Liver (tissue), 10 donors: Measurements from ENCODE around the gene EIF4G1. TPM values are rescaled to one million over a fixed set of nuclear protein-coding genes. Genes with fewer than 3 reads are reported as not detected.

Experiments used
- DNase-seq: peaks from one replicate; pipeline ENCODE4 v3.0.0-alpha.2; 2017; ENCODE audit warnings: low spot score
- H3K27ac ChIP-seq, 2 donors: one replicate each; pipeline ENCODE4 v1.7.0; 2013; ENCODE audit warnings: inconsistent platforms in 2 of 2, low read length in 2 of 2, control low read depth in 1 of 2, low read depth in 1 of 2, mild to moderate bottlenecking in 1 of 2
- H3K27me3 ChIP-seq, 4 donors: one replicate each; pipeline versions ENCODE4 v1.6.1 to v1.7.0; 2013; ENCODE audit warnings: low read length in 3 of 4, inconsistent platforms in 1 of 4, mild to moderate bottlenecking in 1 of 4, moderate library complexity in 1 of 4; ENCODE audit not compliant: control insufficient read depth in 4 of 4, insufficient read depth in 4 of 4
- H3K36me3 ChIP-seq, 4 donors: one replicate each; pipeline versions ENCODE4 v1.6.1 to v1.7.0; 2013; ENCODE audit warnings: low read length in 3 of 4, mild to moderate bottlenecking in 3 of 4, low read depth in 1 of 4, moderate library complexity in 1 of 4; ENCODE audit not compliant: control insufficient read depth in 4 of 4, insufficient read depth in 3 of 4
- H3K4me1 ChIP-seq, 4 donors: one replicate each; pipeline versions ENCODE4 v1.6.1 to v1.7.0; 2013; ENCODE audit warnings: low read length in 3 of 4, mild to moderate bottlenecking in 3 of 4, moderate library complexity in 1 of 4; ENCODE audit not compliant: control insufficient read depth in 4 of 4, insufficient read depth in 4 of 4
- H3K4me3 ChIP-seq, 3 donors: one replicate each; pipeline versions ENCODE4 v1.6.1 to v1.7.0; 2013; ENCODE audit warnings: low read length in 3 of 3, control low read depth in 1 of 3, low read depth in 1 of 3, mild to moderate bottlenecking in 1 of 3
- H3K9ac ChIP-seq, 2 donors: one replicate each; pipeline ENCODE4 v1.7.0; 2013; ENCODE audit warnings: low read length in 2 of 2, mild to moderate bottlenecking in 2 of 2, moderate library complexity in 2 of 2, control low read depth in 1 of 2, low read depth in 1 of 2
- H3K9me3 ChIP-seq, 4 donors: one replicate each; pipeline versions ENCODE4 v1.6.1 to v1.7.0; 2013; ENCODE audit warnings: low read length in 3 of 4; ENCODE audit not compliant: control insufficient read depth in 4 of 4
- EGR1 ChIP-seq, 2 donors: IDR thresholded peaks; 2 replicates each; pipeline ENCODE4 v1.6.1; 2016 to 2018; ENCODE audit warnings: antibody characterized with exemption in 2 of 2, low read depth in 2 of 2
- FOXA1 ChIP-seq: IDR thresholded peaks from 2 replicates; pipeline ENCODE4 v1.6.1; 2016; ENCODE audit warnings: antibody characterized with exemption
- FOXA2 ChIP-seq: IDR thresholded peaks from 2 replicates; pipeline ENCODE4 v1.6.1; 2016; ENCODE audit warnings: antibody characterized with exemption
- GABPA ChIP-seq, 2 donors: IDR thresholded peaks in 1 of 2; conservative IDR thresholded peaks in 1 of 2; 2 replicates each; pipeline ENCODE4 v1.6.1; 2016; ENCODE audit warnings: antibody characterized with exemption in 2 of 2, mild to moderate bottlenecking in 1 of 2, moderate library complexity in 1 of 2
- HNF4A ChIP-seq, 2 donors: conservative IDR thresholded peaks; 2 replicates each; pipeline ENCODE4 v1.6.1; 2016; ENCODE audit warnings: antibody characterized with exemption in 2 of 2, mild to moderate bottlenecking in 2 of 2
- HNF4G ChIP-seq: IDR thresholded peaks from 2 replicates; pipeline ENCODE4 v1.6.1; 2016; ENCODE audit warnings: antibody characterized with exemption
- RAD21 ChIP-seq, 2 donors: IDR thresholded peaks; 2 replicates each; pipeline ENCODE4 v1.6.1; 2016; ENCODE audit warnings: antibody characterized with exemption in 2 of 2, mild to moderate bottlenecking in 2 of 2
- RXRA ChIP-seq, 2 donors: IDR thresholded peaks; 2 replicates each; pipeline ENCODE4 v1.6.1; 2017 to 2018; ENCODE audit warnings: antibody characterized with exemption in 2 of 2, mild to moderate bottlenecking in 1 of 2
- WGBS: extraction: QIAGEN DNeasy Blood & Tissue Kit; methylation state at CpG from one replicate; pipeline ENCODE4 v1.1.7; 2013; 5-methylcytosine and 5-hydroxymethylcytosine counted together
- polyA plus RNA-seq, 2 donors: library from polyadenylated mRNA; stranded (reverse) in 1 of 2; unstranded in 1 of 2; fragments of 200-250 nt in 1 of 2; fragments of >200 nt in 1 of 2; fragmentation: Nextera tagmentation in 1 of 2; extraction: Ambion mirVana in 1 of 2; gene quantifications; one replicate each; pipeline versions ENCODE4 v1.2.1 to v1.2.3, GENCODE V29; 2013 to 2015
- small RNA-seq: library from RNA; depleted of rRNA; stranded (forward); fragments of <200 nt; gene quantifications from one replicate; pipeline ENCODE3, GENCODE V24; 2014
- total RNA-seq, 2 donors: library from RNA; depleted of rRNA; stranded (reverse); fragments of >200 nt; gene quantifications; one replicate each; pipeline ENCODE4 v1.2.3, GENCODE V29; 2014
- TF ChIP-seq, protein P1 (sequence below): fragments of 150-350 bp; IDR thresholded peaks from 2 replicates; pipeline ENCODE4 v1.5.1; 2017; ENCODE audit warnings: improper control_type of control experiment, low read depth, low read length; ENCODE audit not compliant: missing input control
- TF ChIP-seq, protein P2 (sequence below): IDR thresholded peaks from 2 replicates; pipeline ENCODE4 v1.6.1; 2016; ENCODE audit warnings: antibody characterized with exemption
- TF ChIP-seq, protein P3 (sequence below): IDR thresholded peaks from 2 replicates; pipeline ENCODE4 v1.6.1; 2016; ENCODE audit warnings: antibody characterized with exemption
- donor health status: healthy.
- donor health status: healthy.
- donor health status: healthy.
- donor health status: healthy.
- donor health status: healthy.

Gene EIF4G1
- total and polyA plus RNA-seq, 4 donors = 140 to 329 (median 207) TPM

DNA sequence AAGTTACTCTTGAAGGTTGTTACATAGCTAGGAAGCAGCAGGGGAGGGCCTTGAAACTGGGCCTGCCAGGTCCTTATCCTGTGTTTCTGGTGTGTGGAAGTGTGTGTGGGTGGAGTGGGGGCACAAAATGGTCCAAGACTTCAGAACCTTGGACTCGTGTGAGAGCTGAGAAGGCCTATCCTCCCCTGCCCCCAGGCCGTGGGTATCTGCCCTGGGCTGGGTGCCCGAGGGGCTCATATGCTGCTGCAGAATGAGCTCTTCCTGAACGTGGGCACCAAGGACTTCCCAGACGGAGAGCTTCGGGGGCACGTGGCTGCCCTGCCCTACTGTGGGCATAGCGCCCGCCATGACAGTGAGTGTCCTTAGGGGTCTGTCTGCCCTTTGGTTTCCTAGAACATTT, 69.9 kb downstream of the EIF4G1 start:
- Histone ChIP-seq H3K27me3 (no peaks in the 10 kb centered on the region), H3K27ac (no peak overlapping the region), H3K4me1 (peaks cover 3 to 10% (median 6%) of the 10 kb centered on the region in 4 donors), H3K4me3 (no peak overlapping the region), H3K36me3 (peaks cover 15 to 53% (median 23%) of the 10 kb centered on the region in 4 donors), H3K9me3 (no peaks in the 10 kb centered on the region), H3K9ac (no peak overlapping the region)
- no peak for DNase-seq
- WGBS = 87% methylated on average over 9 of the region's 9 CpGs
- TF ChIP-seq FOXA2 (no peak), HNF4A (conservative IDR thresholded peaks at IDR 0.05) (no peak), HNF4G (no peak), RXRA (IDR thresholded peaks at IDR 0.05) (no peak), GABPA (IDR thresholded peaks at IDR 0.05 in 1 of 2, conservative IDR thresholded peaks at IDR 0.05 in 1 of 2) (no peak), FOXA1 (no peak), EGR1 (IDR thresholded peaks at IDR 0.05; ENCODE audit: low read depth in 2 of 2) (no peak), RAD21 (IDR thresholded peaks at IDR 0.05) (no peak)
- TF ChIP-seq, protein P1, sequence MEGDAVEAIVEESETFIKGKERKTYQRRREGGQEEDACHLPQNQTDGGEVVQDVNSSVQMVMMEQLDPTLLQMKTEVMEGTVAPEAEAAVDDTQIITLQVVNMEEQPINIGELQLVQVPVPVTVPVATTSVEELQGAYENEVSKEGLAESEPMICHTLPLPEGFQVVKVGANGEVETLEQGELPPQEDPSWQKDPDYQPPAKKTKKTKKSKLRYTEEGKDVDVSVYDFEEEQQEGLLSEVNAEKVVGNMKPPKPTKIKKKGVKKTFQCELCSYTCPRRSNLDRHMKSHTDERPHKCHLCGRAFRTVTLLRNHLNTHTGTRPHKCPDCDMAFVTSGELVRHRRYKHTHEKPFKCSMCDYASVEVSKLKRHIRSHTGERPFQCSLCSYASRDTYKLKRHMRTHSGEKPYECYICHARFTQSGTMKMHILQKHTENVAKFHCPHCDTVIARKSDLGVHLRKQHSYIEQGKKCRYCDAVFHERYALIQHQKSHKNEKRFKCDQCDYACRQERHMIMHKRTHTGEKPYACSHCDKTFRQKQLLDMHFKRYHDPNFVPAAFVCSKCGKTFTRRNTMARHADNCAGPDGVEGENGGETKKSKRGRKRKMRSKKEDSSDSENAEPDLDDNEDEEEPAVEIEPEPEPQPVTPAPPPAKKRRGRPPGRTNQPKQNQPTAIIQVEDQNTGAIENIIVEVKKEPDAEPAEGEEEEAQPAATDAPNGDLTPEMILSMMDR = no peak
- TF ChIP-seq, protein P2, sequence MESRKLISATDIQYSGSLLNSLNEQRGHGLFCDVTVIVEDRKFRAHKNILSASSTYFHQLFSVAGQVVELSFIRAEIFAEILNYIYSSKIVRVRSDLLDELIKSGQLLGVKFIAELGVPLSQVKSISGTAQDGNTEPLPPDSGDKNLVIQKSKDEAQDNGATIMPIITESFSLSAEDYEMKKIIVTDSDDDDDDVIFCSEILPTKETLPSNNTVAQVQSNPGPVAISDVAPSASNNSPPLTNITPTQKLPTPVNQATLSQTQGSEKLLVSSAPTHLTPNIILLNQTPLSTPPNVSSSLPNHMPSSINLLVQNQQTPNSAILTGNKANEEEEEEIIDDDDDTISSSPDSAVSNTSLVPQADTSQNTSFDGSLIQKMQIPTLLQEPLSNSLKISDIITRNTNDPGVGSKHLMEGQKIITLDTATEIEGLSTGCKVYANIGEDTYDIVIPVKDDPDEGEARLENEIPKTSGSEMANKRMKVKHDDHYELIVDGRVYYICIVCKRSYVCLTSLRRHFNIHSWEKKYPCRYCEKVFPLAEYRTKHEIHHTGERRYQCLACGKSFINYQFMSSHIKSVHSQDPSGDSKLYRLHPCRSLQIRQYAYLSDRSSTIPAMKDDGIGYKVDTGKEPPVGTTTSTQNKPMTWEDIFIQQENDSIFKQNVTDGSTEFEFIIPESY = no peak
- TF ChIP-seq, protein P3, sequence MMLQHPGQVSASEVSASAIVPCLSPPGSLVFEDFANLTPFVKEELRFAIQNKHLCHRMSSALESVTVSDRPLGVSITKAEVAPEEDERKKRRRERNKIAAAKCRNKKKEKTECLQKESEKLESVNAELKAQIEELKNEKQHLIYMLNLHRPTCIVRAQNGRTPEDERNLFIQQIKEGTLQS = no peak

Small RNA genes lying within 50 kb of the gene (small RNA-seq; reads per million reads assigned to genes)
- gene SNORD66 = 334 reads per million, percentile 99 among the genes with 10 or more reads in this experiment

Other genes with a start within 250 kb of the EIF4G1 start
- gene HTR3E, start 217.5 kb upstream of the EIF4G1 start, total RNA-seq = not detected
- not detected for gene HTR3E, start 217.5 kb upstream of the EIF4G1 start, polyA plus RNA-seq
- gene EIF2B5, start 179.2 kb upstream of the EIF4G1 start, total RNA-seq = 10 to 100 TPM; 28.2 to 34.3 TPM
- gene EIF2B5, start 179.2 kb upstream of the EIF4G1 start, polyA plus RNA-seq = 10 to 100 TPM; 19.0 to 20.6 TPM
- gene DVL3, start 159.2 kb upstream of the EIF4G1 start, total RNA-seq = 10 to 100 TPM; 19.2 to 26.3 TPM
- gene DVL3, start 159.2 kb upstream of the EIF4G1 start, polyA plus RNA-seq = 10 to 100 TPM in 1 of 2 donors, 1 to 10 TPM in 1; 8.6 to 15.7 TPM
- gene AP2M1, start 139.8 kb upstream of the EIF4G1 start, total RNA-seq = 100 to 1,000 TPM; 114 to 200 TPM
- 100 to 1,000 TPM in 1 of 2 donors, 10 to 100 TPM in 1; 71.9 to 155 TPM for gene AP2M1, start 139.8 kb upstream of the EIF4G1 start, polyA plus RNA-seq
- gene ABCF3, start 128.4 kb upstream of the EIF4G1 start, total RNA-seq = 10 to 100 TPM; 28.1 to 59.2 TPM
- gene ABCF3, start 128.4 kb upstream of the EIF4G1 start, polyA plus RNA-seq = 10 to 100 TPM; 29.7 to 37.8 TPM
- under 1 TPM; under 0.01 to 0.14 TPM for gene VWA5B2, start 85.0 kb upstream of the EIF4G1 start, total RNA-seq
- under 1 TPM in 1 of 2 donors, not detected in 1; 0.08 TPM for gene VWA5B2, start 85.0 kb upstream of the EIF4G1 start, polyA plus RNA-seq
- gene ALG3, start 65.6 kb upstream of the EIF4G1 start, total RNA-seq = 10 to 100 TPM; 27.7 to 64.5 TPM
- 10 to 100 TPM; 64.4 to 78.6 TPM for gene ALG3, start 65.6 kb upstream of the EIF4G1 start, polyA plus RNA-seq
- gene EEF1AKMT4, start 64.9 kb upstream of the EIF4G1 start, total RNA-seq = 10 to 100 TPM in 1 of 2 donors, 1 to 10 TPM in 1; 2.1 to 11.0 TPM
- 10 to 100 TPM; 10.6 to 13.9 TPM for gene EEF1AKMT4, start 64.9 kb upstream of the EIF4G1 start, polyA plus RNA-seq
- gene CAMK2N2, start 53.1 kb upstream of the EIF4G1 start, total RNA-seq = not detected
- under 1 TPM in 1 of 2 donors, not detected in 1; 0.61 TPM for gene CAMK2N2, start 53.1 kb upstream of the EIF4G1 start, polyA plus RNA-seq
- not detected for gene ECE2, start 38.6 kb upstream of the EIF4G1 start, total RNA-seq
- gene ECE2, start 38.6 kb upstream of the EIF4G1 start, polyA plus RNA-seq = not detected
- gene PSMD2, start 15.4 kb upstream of the EIF4G1 start, total RNA-seq = 100 to 1,000 TPM; 200 to 213 TPM
- 100 to 1,000 TPM in 1 of 2 donors, 10 to 100 TPM in 1; 77.5 to 122 TPM for gene PSMD2, start 15.4 kb upstream of the EIF4G1 start, polyA plus RNA-seq
- 1 to 10 TPM; 3.5 to 5.7 TPM for gene FAM131A, start 23.0 kb downstream of the EIF4G1 start, total RNA-seq
- 1 to 10 TPM in 1 of 2 donors, under 1 TPM in 1; 0.81 to 1.9 TPM for gene FAM131A, start 23.0 kb downstream of the EIF4G1 start, polyA plus RNA-seq
- 1 to 10 TPM; 3.6 to 3.9 TPM for gene CLCN2, start 47.0 kb downstream of the EIF4G1 start, total RNA-seq
- 1 to 10 TPM; 1.1 to 1.6 TPM for gene CLCN2, start 47.0 kb downstream of the EIF4G1 start, polyA plus RNA-seq
- 10 to 100 TPM; 25.7 to 55.7 TPM for gene POLR2H, start 47.1 kb downstream of the EIF4G1 start, total RNA-seq
- gene POLR2H, start 47.1 kb downstream of the EIF4G1 start, polyA plus RNA-seq = 10 to 100 TPM; 43.1 to 43.9 TPM
- 1 to 10 TPM; 3.9 to 6.0 TPM for gene THPO, start 63.6 kb downstream of the EIF4G1 start, total RNA-seq
- 10 to 100 TPM; 11.9 to 14.4 TPM for gene THPO, start 63.6 kb downstream of the EIF4G1 start, polyA plus RNA-seq
- gene CHRD, start 65.4 kb downstream of the EIF4G1 start, total RNA-seq = 10 to 100 TPM; 21.7 to 66.4 TPM
- 10 to 100 TPM in 1 of 2 donors, 1 to 10 TPM in 1; 9.2 to 48.1 TPM for gene CHRD, start 65.4 kb downstream of the EIF4G1 start, polyA plus RNA-seq
- 1 to 10 TPM in 1 of 2 donors, under 1 TPM in 1; 0.84 to 1.8 TPM for gene EPHB3, start 247.2 kb downstream of the EIF4G1 start, total RNA-seq
- gene EPHB3, start 247.2 kb downstream of the EIF4G1 start, polyA plus RNA-seq = under 1 TPM; 0.14 to 0.51 TPM